Muscle layer of colon (tissue), 2 donors: ENCODE results near the gene FOS.

ENCODE experiments used
- H3K27ac ChIP-seq: one replicate; pipeline ENCODE4 v1.7.0; 2013; ENCODE audit warnings: low read depth, mild to moderate bottlenecking, low read length, moderate library complexity
- H3K27me3 ChIP-seq, 2 donors: one replicate each; pipeline ENCODE4 v1.7.0; 2013; ENCODE audit warnings: low read length in 2 of 2, mild to moderate bottlenecking in 2 of 2; ENCODE audit not compliant: insufficient read depth in 2 of 2, control insufficient read depth in 1 of 2
- H3K36me3 ChIP-seq: one replicate; pipeline ENCODE4 v1.7.0; 2013; ENCODE audit warnings: mild to moderate bottlenecking, low read length; ENCODE audit not compliant: insufficient read depth
- H3K4me1 ChIP-seq: one replicate; pipeline ENCODE4 v1.7.0; 2013; ENCODE audit warnings: mild to moderate bottlenecking, low read length; ENCODE audit not compliant: insufficient read depth
- H3K4me3 ChIP-seq, 2 donors: one replicate each; pipeline ENCODE4 v1.7.0; 2013; ENCODE audit warnings: low read length in 2 of 2, low read depth in 1 of 2, mild to moderate bottlenecking in 1 of 2, moderate library complexity in 1 of 2
- H3K9ac ChIP-seq: one replicate; pipeline ENCODE4 v1.7.0; 2013; ENCODE audit warnings: low read length
- H3K9me3 ChIP-seq: one replicate; pipeline ENCODE4 v1.7.0; 2013; ENCODE audit warnings: mild to moderate bottlenecking, low read length
- donor health status: abdominal sarcoma.
- donor health status: Adenocarcinoma of cecum.

Gene FOS

GRCh38 chr14:75267141-75267721 is 11.4 kb upstream of the FOS start:
- Histone ChIP-seq H3K9me3 (no peaks in the 10 kb centered on the region), H3K36me3 (no peaks in the 10 kb centered on the region), H3K9ac (no peak overlapping the region), H3K27ac (peak overlapping the region; percentile 20), H3K4me1 (peaks cover 22% of the 10 kb centered on the region), H3K27me3 (no peaks in the 10 kb centered on the region), H3K4me3 (no peak overlapping the region)

GRCh38 chr14:75268633-75269550 is 9.7 kb upstream of the FOS start:
- Histone ChIP-seq H3K27ac (no peak overlapping the region), H3K9ac (no peak overlapping the region), H3K4me1 (peaks cover 29% of the 10 kb centered on the region), H3K9me3 (no peaks in the 10 kb centered on the region), H3K36me3 (no peaks in the 10 kb centered on the region), H3K27me3 (no peaks in the 10 kb centered on the region), H3K4me3 (no peak overlapping the region)

GRCh38 chr14:75271514-75271913 is 7.1 kb upstream of the FOS start:
- H3K36me3 ChIP-seq, result no peaks in the 10 kb centered on the region
- H3K4me1 ChIP-seq, result peaks cover 31% of the 10 kb centered on the region
- H3K9ac ChIP-seq, result no peak overlapping the region
- H3K9me3 ChIP-seq, result no peaks in the 10 kb centered on the region
- H3K27ac ChIP-seq, result no peak overlapping the region
- no peak overlapping the region for H3K4me3 ChIP-seq
- no peaks in the 10 kb centered on the region for H3K27me3 ChIP-seq

- Histone ChIP-seq H3K9ac (no peak overlapping the region), H3K4me3 (no peak overlapping the region), H3K36me3 (no peaks in the 10 kb centered on the region), H3K27me3 (no peaks in the 10 kb centered on the region), H3K9me3 (no peaks in the 10 kb centered on the region), H3K4me1 (peaks cover 17% of the 10 kb centered on the region), H3K27ac (no peak overlapping the region)
These were observed 5.2 kb upstream of the FOS start for GRCh38 chr14:75273272-75274049.

- Histone ChIP-seq H3K27me3 (no peaks in the 10 kb centered on the region), H3K36me3 (no peaks in the 10 kb centered on the region), H3K9me3 (no peaks in the 10 kb centered on the region), H3K4me1 (peaks cover 17% of the 10 kb centered on the region), H3K27ac (no peak overlapping the region), H3K4me3 (no peak overlapping the region), H3K9ac (no peak overlapping the region)
These were observed 4.4 kb upstream of the FOS start for GRCh38 chr14:75274050-75274898.

- Histone ChIP-seq H3K4me1 (peaks cover 23% of the 10 kb centered on the region), H3K4me3 (no peak overlapping the region), H3K27me3 (no peaks in the 10 kb centered on the region), H3K36me3 (peaks cover 7% of the 10 kb centered on the region), H3K9me3 (no peaks in the 10 kb centered on the region), H3K9ac (no peak overlapping the region), H3K27ac (no peak overlapping the region)
These were observed 3.6 kb upstream of the FOS start for GRCh38 chr14:75274899-75275569.

GRCh38 chr14:75275598-75275997 is 3.0 kb upstream of the FOS start:
- no peak overlapping the region for H3K27ac ChIP-seq
- H3K9ac ChIP-seq, result no peak overlapping the region
- H3K4me1 ChIP-seq, result peaks cover 29% of the 10 kb centered on the region
- H3K36me3 ChIP-seq, result peaks cover 13% of the 10 kb centered on the region
- H3K27me3 ChIP-seq, result no peaks in the 10 kb centered on the region
- H3K4me3 ChIP-seq, result no peak overlapping the region
- H3K9me3 ChIP-seq, result no peaks in the 10 kb centered on the region

- peak overlapping the region; percentile 27 to 63 for H3K4me3 ChIP-seq
- no peaks in the 10 kb centered on the region for H3K27me3 ChIP-seq
- no peaks in the 10 kb centered on the region for H3K9me3 ChIP-seq
- H3K36me3 ChIP-seq, result peaks cover 25% of the 10 kb centered on the region
- H3K4me1 ChIP-seq, result peaks cover 37% of the 10 kb centered on the region
- peak overlapping the region; percentile 79 for H3K9ac ChIP-seq
- peak overlapping the region; percentile 99 for H3K27ac ChIP-seq
These were observed 1.4 kb upstream of the FOS start for GRCh38 chr14:75277008-75277814.

GRCh38 chr14:75277815-75278421 is 710 bp upstream of the FOS start:
- H3K27ac ChIP-seq, result peak overlapping the region; percentile 99
- H3K27me3 ChIP-seq, result no peaks in the 10 kb centered on the region
- H3K9me3 ChIP-seq, result no peaks in the 10 kb centered on the region
- H3K36me3 ChIP-seq, result peaks cover 25% of the 10 kb centered on the region
- H3K4me3 ChIP-seq, result peak overlapping the region; percentile 27 to 63
- H3K4me1 ChIP-seq, result peaks cover 37% of the 10 kb centered on the region
- peak overlapping the region; percentile 72 for H3K9ac ChIP-seq
